Activated CD4-positive, alpha-beta T cell treated with anti-CD3 and anti-CD28 coated beads, Interleukin-2, amount 50 U/mL, for 24 hours (primary cell): ENCODE data around the gene KCNQ1.

Experiments
- DNase-seq, 2 donors: peaks; one replicate each; pipeline ENCODE4 v3.0.0-alpha.2; 2020; ENCODE audit warnings: low read depth in 1 of 2, low spot score in 1 of 2

The KCNQ1 gene

GRCh38 chr11:2706321-2706720, 261.5 kb downstream of the KCNQ1 start:
- no peak for DNase-seq

DNA sequence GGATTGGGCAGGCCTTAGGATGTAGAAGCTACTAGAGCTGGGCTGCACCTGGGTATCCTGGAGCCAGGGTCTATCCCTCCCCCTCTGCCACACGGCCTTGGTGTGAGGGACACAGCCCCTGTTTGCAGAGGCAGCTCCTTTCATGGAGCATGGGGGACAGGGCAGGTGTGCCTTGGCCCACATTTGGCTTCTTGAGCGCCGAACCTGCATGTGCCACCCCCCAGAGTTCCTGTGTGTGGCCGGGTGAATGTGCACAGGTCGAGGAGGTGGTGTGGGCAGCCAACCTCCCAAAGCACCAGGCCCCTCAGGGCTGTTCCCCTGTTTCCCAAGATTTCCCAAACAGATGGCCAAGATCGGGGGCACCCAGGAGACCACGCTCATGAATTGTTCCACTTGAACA, 262.9 kb downstream of the KCNQ1 start:
- DNase-seq = no peak

GRCh38 chr11:2708151-2708581, 263.4 kb downstream of the KCNQ1 start:
- no peak for DNase-seq

DNA sequence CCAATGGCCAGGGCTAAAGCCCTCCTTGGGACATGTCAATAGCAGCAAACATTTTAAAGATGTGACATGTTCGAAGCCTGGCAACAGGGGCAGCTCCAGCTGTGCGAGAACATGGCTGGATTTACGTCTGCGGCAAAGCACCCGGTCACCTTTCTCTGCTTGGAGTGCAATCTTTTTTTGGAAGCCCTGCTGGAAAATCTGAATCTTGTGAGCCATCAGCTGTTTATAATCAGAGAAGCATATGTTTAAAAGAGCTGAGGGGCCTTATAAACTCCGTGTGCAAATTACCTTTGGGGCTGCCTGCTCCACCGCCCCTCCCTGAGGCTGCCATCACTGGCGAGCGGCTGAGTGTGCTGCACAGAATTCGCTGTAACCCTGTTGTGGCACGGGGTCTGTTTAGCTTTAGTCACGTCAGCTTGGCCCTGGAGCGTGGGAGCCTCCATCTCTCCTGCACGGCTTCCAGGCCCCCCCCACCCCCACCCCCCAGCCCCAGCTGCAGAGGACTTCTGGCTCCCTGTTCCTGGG, 264.0 kb downstream of the KCNQ1 start:
- no peak for DNase-seq

- DNase-seq = no peak
Observed at GRCh38 chr11:2709429-2709828, 264.6 kb downstream of the KCNQ1 start.

- DNase-seq = no peak
Observed at GRCh38 chr11:2711161-2711560, 266.4 kb downstream of the KCNQ1 start.

GRCh38 chr11:2713094-2713493, 268.3 kb downstream of the KCNQ1 start:
- DNase-seq = no peak

DNA sequence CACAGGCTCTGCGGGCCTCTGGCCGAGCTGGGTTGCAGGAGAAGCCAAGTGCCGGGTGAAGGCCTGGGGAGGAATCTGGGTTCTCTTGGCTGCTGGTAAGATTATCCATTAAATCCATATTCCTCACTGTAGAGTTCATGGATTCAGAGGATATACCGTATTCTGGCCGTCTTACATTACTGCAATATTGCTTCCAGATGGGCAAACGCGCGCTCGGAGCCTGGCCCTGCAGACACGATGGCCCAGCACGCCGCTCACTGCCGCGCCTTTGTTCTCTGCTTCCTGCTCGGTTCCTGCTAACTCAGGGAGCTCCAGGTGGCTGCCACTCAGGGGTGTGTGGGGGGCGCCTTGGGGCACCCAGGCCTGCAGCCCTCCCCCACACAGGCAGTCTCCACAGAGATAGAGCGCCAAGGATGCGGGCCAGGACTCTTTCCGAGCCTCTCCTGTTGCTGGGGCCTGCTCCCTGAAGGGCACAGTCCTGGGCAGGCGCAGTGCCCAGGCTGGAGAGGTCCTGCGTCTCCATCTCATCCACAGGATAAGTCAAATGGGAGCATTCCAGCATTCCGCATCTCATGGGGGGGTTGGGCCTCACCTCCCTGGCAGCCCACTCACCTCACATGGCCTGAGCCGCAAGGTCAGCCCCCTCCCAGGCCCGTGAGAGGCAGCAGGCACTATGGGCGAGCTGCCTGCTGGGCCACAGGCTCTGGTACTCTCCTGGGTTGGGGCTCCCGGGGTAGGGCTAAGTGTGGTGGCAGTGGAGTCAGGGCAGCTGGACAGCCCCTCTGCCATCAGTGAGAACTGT, 269.1 kb downstream of the KCNQ1 start:
- no peak for DNase-seq

DNA sequence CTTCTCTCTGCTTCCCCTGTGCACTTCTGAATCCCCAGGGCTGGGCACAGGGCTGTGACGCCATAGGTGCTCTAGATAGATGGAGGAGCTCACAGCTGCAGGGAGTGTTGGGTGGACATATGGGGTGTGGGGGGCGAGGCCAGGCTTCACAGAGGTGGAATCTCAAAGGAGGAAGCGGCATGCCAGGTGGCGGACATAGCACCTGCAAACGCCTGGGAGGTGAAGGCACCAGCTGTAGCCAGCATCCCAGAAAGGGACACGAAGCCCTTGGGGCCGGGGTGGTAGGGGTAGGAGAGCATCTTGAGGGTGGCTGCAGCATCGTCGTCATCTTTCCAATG, 269.6 kb downstream of the KCNQ1 start:
- no peak for DNase-seq

- no peak for DNase-seq
Observed at GRCh38 chr11:2714871-2715270, 270.1 kb downstream of the KCNQ1 start.

DNA sequence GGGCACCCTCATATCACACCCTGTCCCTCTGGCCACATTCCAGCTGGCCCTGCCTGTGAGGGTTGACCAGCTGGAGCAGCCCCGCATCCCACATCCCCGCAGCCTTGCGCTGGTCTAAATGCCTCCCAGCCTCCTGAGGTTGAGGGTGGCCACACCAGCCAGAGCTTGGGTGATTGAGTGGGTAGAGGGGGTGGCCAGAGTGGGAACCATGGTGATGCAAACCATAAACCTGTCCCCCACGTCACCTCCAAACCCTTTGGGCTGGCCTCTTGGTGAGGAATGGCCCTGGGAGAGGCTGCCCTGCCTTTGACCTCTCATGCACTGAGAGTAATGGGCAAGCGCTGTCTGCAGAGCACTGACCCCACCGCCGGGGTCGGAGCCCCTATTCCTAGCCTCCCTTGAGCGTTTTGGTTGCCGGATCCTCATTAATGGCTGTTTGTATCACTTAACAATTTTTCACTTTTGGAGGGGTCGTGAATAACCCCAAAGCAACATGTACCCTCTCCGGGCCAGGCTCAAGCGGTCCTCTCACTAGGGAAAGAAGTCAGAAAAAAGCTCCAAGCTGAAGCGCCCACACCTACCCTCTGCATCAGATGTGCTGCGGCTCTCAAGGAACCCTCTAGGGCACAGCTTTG, 271.0 kb downstream of the KCNQ1 start:
- no peak for DNase-seq

DNA sequence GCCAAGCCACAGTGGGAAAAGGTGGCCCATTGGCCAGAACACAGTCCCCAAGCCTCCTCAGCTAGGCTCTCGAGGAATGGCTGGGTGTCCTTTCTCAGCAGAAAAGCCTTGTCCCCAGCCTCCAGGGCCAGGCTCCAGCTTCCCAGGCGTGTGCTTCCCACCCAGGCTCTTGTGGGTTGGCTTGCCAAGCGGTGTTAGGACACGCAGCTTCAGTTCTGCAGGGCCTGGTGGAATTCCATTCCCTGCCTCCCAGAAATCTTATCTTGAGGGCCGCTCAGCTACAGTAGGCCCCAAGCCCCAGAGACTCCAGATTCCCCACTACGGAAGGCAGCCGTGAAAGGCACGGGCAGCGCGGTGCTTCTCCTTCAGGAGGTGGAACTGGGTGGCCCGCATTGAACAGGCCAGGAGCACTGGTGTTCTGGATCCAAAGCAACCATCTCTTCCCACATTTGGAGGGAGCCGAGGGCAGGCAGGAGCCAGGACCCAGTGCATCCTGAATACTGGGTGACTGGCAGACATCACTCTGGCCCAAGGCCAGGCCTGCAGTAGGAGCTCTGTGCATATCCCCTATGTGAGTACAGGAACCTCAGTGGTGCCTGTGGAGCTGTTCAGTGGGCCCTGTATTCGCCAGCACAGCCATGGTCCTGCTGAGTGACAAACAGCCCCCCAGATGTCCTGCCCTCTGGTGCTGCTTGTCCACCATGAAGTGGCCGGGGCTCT, 271.7 kb downstream of the KCNQ1 start:
- no peak for DNase-seq

DNA sequence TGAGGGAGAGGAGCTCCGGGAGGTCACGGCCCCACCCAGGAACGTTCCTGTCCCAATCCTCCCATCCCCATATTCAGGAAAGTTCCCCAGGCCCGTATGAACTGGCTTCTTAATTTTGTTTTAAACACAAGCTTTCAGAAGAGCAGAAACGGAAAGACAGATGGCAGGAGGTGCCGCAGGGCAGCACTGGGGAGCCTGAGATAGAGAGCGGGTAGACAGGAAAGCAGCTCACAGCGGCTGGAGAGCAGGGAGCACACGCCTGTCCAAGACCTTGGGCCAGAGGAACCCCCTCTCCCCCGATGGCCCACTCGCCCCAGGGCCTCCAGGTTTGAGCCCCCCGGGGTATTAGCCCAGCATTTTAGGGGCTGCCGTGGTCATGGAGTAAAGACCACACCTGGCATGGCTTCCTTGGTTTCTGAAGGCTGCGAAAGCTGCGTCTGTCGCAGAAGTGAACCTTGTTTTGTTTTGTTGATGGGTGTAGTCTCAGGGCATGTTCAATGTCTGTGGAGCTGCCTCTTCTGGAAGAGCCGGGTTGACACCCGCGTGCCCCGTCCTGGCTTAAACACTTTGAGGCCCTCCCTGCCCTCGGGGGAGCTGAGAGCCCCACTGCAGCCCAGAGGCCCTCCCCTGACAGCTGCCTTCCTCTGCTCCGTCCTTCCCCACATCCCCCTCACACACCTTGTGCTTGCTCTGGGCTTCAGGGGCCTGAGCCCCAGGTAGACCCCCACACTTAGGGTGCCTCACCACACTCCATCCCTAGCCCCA, 272.9 kb downstream of the KCNQ1 start:
- no peak for DNase-seq

GRCh38 chr11:2718817-2719438, 274.1 kb downstream of the KCNQ1 start:
- DNase-seq = no peak

- no peak for DNase-seq
Observed at GRCh38 chr11:2719831-2720590, 275.2 kb downstream of the KCNQ1 start.

GRCh38 chr11:2721210-2721916, 276.6 kb downstream of the KCNQ1 start:
- no peak for DNase-seq

DNA sequence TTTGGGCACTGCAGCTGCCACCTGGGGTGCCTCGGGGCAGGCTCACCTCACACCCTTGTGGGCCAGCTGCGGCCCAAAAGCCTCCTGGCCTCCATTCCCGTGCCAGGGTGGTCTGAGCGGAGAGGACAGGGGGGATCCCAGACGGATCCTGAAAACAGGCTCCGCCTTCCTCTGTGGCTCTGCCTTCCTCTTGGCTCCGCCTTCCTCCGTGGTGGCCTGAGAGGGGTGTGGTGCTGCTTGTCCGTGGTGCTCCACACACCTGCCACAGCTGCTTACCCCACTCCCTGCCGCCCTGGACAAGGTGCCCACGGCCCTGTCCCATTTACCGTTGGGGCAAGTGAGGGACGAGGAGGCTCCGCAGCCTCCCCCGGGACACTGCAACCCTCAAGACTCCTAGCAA, 278.1 kb downstream of the KCNQ1 start:
- DNase-seq = no peak

GRCh38 chr11:2724104-2724503, 279.3 kb downstream of the KCNQ1 start:
- DNase-seq = no peak

DNA sequence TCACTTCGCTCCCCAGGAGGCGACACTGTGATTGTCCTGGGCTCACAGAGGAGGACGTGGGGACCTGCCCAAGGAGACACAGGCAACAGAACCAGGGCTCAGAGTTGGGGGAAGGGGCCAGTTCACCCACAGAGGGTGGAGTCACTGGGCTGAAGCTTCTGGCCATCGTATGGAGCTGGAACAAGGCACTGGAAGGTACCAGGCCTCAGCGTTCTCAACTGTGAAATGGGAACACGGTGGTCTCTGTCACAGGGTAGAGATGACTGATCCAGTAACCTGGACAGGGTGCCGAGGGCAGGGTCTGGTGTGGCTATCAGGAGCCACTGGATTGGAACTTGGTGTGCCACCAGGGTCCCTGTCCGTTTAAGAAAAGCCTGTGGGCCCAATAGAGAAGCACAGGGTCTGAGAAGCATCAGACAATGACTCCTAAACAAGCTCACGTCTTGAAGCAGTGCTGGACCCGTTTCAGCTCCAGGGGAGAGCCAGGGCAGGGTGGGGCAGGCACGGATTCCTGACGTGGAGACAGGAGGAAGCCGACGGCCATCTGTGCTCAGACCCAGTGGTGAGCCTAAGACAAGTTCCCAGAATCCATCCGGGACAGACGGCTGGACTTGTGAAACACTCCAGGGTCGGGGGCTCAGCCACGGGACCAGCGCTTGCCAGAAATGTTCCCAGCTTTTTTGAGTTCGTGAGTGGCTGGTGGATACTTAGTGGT, 280.0 kb downstream of the KCNQ1 start:
- DNase-seq = no peak
